Stomach smooth muscle (tissue), 2 donors: ENCODE measurements around the gene RPS6KC1.
"Not testable (repeated sequence)": the region's sequence is repeated elsewhere in the genome, so short reads cannot be mapped to it uniquely, and the experiment has no call there.

Experiments
- H3K27ac ChIP-seq: one replicate; pipeline ENCODE4 v1.7.0; 2013; ENCODE audit warnings: mild to moderate bottlenecking, low read length, inconsistent platforms
- H3K27me3 ChIP-seq, 2 donors: one replicate each; pipeline ENCODE4 v1.7.0; 2013; ENCODE audit warnings: low read length in 2 of 2; ENCODE audit not compliant: insufficient read depth in 2 of 2, control insufficient read depth in 1 of 2
- H3K36me3 ChIP-seq, 2 donors: one replicate each; pipeline ENCODE4 v1.7.0; 2013; ENCODE audit warnings: low read length in 2 of 2; ENCODE audit not compliant: control insufficient read depth in 2 of 2, insufficient read depth in 2 of 2
- H3K4me1 ChIP-seq: one replicate; pipeline ENCODE4 v1.7.0; 2013; ENCODE audit warnings: low read length; ENCODE audit not compliant: control insufficient read depth, insufficient read depth
- H3K4me3 ChIP-seq, 2 donors: one replicate each; pipeline ENCODE4 v1.7.0; 2013; ENCODE audit warnings: low read length in 2 of 2
- H3K9ac ChIP-seq, 2 donors: one replicate each; pipeline ENCODE4 v1.7.0; 2013; ENCODE audit warnings: low read length in 2 of 2, mild to moderate bottlenecking in 1 of 2
- H3K9me3 ChIP-seq, 2 donors: one replicate each; pipeline ENCODE4 v1.7.0; 2013; ENCODE audit warnings: low read length in 2 of 2; ENCODE audit not compliant: control insufficient read depth in 2 of 2
- donor health status: healthy.
- donor health status: Pancreatic carcinoma.

RPS6KC1 gene

GRCh38 chr1:213183036-213183672 is 132.1 kb downstream of the RPS6KC1 start:
- H3K27me3 ChIP-seq: no peaks in the 10 kb centered on the region
- H3K9me3 ChIP-seq: no peaks in the 10 kb centered on the region
- no peaks in the 10 kb centered on the region for H3K4me1 ChIP-seq
- H3K9ac ChIP-seq: no peak overlapping the region
- H3K4me3 ChIP-seq: no peak overlapping the region
- H3K27ac ChIP-seq: no peak overlapping the region
- no peaks in the 10 kb centered on the region for H3K36me3 ChIP-seq

GRCh38 chr1:213186168-213186567 is 135.1 kb downstream of the RPS6KC1 start:
- no peaks in the 10 kb centered on the region for H3K36me3 ChIP-seq
- H3K4me1 ChIP-seq: no peaks in the 10 kb centered on the region
- H3K9ac ChIP-seq: no peak overlapping the region
- peaks cover 0 to 3% of the 10 kb centered on the region in 2 donors for H3K9me3 ChIP-seq
- no peak overlapping the region for H3K4me3 ChIP-seq
- no peak overlapping the region for H3K27ac ChIP-seq
- no peaks in the 10 kb centered on the region for H3K27me3 ChIP-seq

GRCh38 chr1:213192026-213192425 is 141.0 kb downstream of the RPS6KC1 start:
- no peak overlapping the region for H3K4me3 ChIP-seq
- peaks cover 0 to 3% of the 10 kb centered on the region in 2 donors for H3K9me3 ChIP-seq
- no peak overlapping the region for H3K9ac ChIP-seq
- H3K4me1 ChIP-seq: no peaks in the 10 kb centered on the region
- H3K27ac ChIP-seq: no peak overlapping the region
- H3K36me3 ChIP-seq: no peaks in the 10 kb centered on the region
- H3K27me3 ChIP-seq: no peaks in the 10 kb centered on the region

GRCh38 chr1:213194383-213194782 is 143.3 kb downstream of the RPS6KC1 start:
- H3K9ac ChIP-seq: no peak overlapping the region
- peaks cover 0 to 3% of the 10 kb centered on the region in 2 donors for H3K9me3 ChIP-seq
- no peak overlapping the region for H3K27ac ChIP-seq
- H3K4me3 ChIP-seq: no peak overlapping the region
- no peaks in the 10 kb centered on the region for H3K4me1 ChIP-seq
- H3K27me3 ChIP-seq: no peaks in the 10 kb centered on the region
- no peaks in the 10 kb centered on the region for H3K36me3 ChIP-seq

- Histone ChIP-seq H3K36me3 (no peaks in the 10 kb centered on the region), H3K4me3 (no peak overlapping the region), H3K9ac (no peak overlapping the region), H3K27ac (no peak overlapping the region), H3K4me1 (no peaks in the 10 kb centered on the region), H3K27me3 (no peaks in the 10 kb centered on the region), H3K9me3 (peaks cover 0 to 3% of the 10 kb centered on the region in 2 donors)
Observed at GRCh38 chr1:213194855-213195254, 143.8 kb downstream of the RPS6KC1 start.

- not testable (repeated sequence) for H3K9ac ChIP-seq, H3K36me3 ChIP-seq, H3K27ac ChIP-seq, H3K4me1 ChIP-seq, H3K27me3 ChIP-seq, H3K4me3 ChIP-seq, H3K9me3 ChIP-seq
Observed at GRCh38 chr1:213196328-213197054, 145.4 kb downstream of the RPS6KC1 start.

- Histone ChIP-seq H3K9me3 (no peaks in the 10 kb centered on the region), H3K4me3 (no peak overlapping the region), H3K4me1 (no peaks in the 10 kb centered on the region), H3K36me3 (peaks cover 5 to 9% of the 10 kb centered on the region in 2 donors), H3K27ac (no peak overlapping the region), H3K27me3 (no peaks in the 10 kb centered on the region), H3K9ac (no peak overlapping the region)
Observed at GRCh38 chr1:213200630-213201029, 149.6 kb downstream of the RPS6KC1 start.

- H3K4me1 ChIP-seq: no peaks in the 10 kb centered on the region
- H3K9ac ChIP-seq: no peak overlapping the region
- no peaks in the 10 kb centered on the region for H3K9me3 ChIP-seq
- H3K27ac ChIP-seq: no peak overlapping the region
- H3K27me3 ChIP-seq: no peaks in the 10 kb centered on the region
- H3K36me3 ChIP-seq: peaks cover 5 to 9% of the 10 kb centered on the region in 2 donors
- H3K4me3 ChIP-seq: no peak overlapping the region
Observed at GRCh38 chr1:213201380-213202155, 150.5 kb downstream of the RPS6KC1 start.

GRCh38 chr1:213211201-213211600 is 160.2 kb downstream of the RPS6KC1 start:
- Histone ChIP-seq H3K4me1 (no peaks in the 10 kb centered on the region), H3K27ac (no peak overlapping the region), H3K9me3 (no peaks in the 10 kb centered on the region), H3K9ac (no peak overlapping the region), H3K4me3 (no peak overlapping the region), H3K27me3 (no peaks in the 10 kb centered on the region), H3K36me3 (no peaks in the 10 kb centered on the region)

GRCh38 chr1:213219076-213219475 is 168.0 kb downstream of the RPS6KC1 start:
- H3K4me3 ChIP-seq: not testable (repeated sequence)

More at GRCh38 chr1:213219076-213219475, 168.0 kb downstream of the RPS6KC1 start:
- H3K36me3 ChIP-seq, H3K27me3 ChIP-seq, H3K9me3 ChIP-seq, H3K9ac ChIP-seq, H3K27ac ChIP-seq, H3K4me1 ChIP-seq: not testable (repeated sequence)
